Fibroblast of villous mesenchyme (primary cell): ENCODE data around the gene CARD14. TPM values are rescaled to one million over a fixed set of nuclear protein-coding genes. Genes with fewer than 3 reads are reported as not detected.
"Not testable (repeated sequence)": the region's sequence is repeated elsewhere in the genome, so short reads cannot be mapped to it uniquely, and the experiment has no call there.

Experiments
- DNase-seq: peaks from one replicate; pipeline ENCODE4 v3.0.0-alpha.2; 2010; ENCODE audit warnings: low read depth
- H3K4me3 ChIP-seq: 2 replicates; pipeline ENCODE4 v1.5.1; 2011; ENCODE audit warnings: low read depth, mild to moderate bottlenecking, low read length
- total RNA-seq: library from RNA; depleted of rRNA; stranded (reverse); fragments of >200 nt; gene quantifications from 2 replicates; pipeline ENCODE4 v1.2.3, GENCODE V29; 2012
- TF ChIP-seq, protein P1 (sequence below): IDR thresholded peaks from 2 replicates; pipeline ENCODE4 v1.5.1; 2012; ENCODE audit warnings: low read depth, mild to moderate bottlenecking, low read length; ENCODE audit not compliant: insufficient read depth

CARD14 gene
- total RNA-seq, 1 donor: under 0.01 TPM

DNA sequence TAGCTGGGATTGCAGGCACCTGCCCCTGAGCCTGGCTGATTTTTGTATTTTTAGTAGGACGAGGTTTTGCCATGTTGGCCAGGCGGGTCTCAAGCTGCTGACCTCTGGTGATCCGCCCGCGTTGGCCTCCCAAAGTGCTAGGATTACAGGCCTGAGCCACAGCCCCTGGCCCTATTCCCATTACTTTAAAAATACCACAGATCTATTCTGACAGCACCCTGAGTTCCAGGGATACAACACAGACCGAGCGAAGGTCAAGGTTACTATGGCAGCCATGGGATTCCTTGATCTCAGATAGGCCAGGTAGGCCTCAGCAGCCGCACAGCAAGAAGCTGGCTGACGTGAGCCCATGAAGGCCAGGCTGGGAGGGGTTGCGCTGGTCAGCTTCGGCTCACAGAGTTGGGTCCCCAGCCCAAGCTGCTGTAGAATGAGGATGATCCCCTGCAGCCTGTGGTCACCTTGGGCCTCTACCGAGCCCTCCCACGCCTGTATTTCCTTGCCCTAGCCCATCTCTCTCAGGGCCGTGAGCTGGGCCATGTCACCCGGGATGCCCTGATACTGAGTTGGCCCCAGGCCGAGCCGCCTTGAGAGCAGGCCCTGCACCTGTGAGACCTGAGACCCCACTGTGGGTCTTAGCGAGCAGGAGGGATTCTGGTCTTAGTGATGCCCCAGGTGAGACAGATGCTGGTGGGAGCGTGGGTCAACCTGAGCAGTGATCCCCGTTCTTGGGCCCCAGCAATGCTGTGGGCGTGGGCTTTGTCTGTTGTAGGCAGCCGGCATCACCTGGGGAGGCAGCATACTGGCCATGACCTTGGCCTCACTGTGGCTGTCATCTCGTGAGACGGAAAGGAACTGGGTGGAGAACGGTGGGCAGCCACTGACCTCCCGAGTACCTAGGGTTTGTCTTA, 74.0 kb downstream of the CARD14 start:
- no peak overlapping the region for H3K4me3 ChIP-seq
- TF ChIP-seq, protein P1, sequence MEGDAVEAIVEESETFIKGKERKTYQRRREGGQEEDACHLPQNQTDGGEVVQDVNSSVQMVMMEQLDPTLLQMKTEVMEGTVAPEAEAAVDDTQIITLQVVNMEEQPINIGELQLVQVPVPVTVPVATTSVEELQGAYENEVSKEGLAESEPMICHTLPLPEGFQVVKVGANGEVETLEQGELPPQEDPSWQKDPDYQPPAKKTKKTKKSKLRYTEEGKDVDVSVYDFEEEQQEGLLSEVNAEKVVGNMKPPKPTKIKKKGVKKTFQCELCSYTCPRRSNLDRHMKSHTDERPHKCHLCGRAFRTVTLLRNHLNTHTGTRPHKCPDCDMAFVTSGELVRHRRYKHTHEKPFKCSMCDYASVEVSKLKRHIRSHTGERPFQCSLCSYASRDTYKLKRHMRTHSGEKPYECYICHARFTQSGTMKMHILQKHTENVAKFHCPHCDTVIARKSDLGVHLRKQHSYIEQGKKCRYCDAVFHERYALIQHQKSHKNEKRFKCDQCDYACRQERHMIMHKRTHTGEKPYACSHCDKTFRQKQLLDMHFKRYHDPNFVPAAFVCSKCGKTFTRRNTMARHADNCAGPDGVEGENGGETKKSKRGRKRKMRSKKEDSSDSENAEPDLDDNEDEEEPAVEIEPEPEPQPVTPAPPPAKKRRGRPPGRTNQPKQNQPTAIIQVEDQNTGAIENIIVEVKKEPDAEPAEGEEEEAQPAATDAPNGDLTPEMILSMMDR: no peak
- DNase-seq: no peak

DNA sequence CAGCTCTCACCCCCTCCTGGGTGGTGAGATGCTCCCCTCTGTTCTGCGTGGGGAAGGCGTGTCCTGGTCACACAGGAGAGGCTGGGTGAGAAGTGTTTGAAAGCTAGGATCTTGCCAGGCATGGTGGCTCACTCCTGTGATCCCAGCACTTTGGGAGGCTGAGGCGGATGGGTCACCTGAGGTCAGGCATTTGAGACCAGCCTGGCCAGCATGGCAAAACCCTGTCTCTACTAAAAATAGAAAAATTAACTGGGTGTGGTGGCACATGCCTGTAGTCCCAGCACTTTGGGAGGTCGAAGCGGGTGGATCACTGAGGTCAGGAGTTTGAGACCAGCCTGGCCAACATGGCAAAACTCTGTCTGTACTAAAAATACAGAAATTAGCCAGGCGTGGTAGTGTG, 74.6 kb downstream of the CARD14 start:
- not testable (repeated sequence) for H3K4me3 ChIP-seq, DNase-seq

DNA sequence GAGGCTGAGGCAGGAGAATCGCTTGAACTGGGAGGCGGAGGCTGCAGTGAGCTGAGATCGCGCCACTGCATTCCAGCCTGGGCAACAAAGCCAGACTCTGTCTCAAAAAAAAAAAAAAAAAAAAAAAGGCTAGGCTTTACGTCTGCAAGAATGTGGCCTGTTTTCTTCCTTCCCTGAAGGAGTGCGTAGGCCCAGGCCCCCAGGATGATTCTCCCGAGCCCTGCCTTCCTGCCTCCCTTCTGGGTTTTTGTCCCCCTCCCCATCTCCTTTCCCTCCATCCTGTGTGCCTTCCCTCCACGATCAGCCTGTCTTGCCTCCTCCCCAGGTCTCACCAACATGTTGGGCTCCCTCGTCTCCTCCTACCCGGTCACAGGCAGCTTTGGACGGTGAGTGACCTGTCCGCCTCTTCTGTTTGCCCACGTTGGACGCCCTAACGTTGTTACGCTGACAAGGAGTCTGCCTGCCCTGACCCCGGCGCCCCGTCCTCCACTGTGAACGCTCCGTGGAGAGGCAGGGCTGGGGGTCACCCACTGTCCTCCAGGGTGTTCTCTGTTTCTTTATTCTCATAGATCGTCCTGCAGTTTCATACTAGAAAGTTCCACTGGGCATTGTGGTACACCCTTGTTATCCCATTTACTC, 75.2 kb downstream of the CARD14 start:
- no peak overlapping the region for H3K4me3 ChIP-seq
- TF ChIP-seq, protein P1: no peak

DNA sequence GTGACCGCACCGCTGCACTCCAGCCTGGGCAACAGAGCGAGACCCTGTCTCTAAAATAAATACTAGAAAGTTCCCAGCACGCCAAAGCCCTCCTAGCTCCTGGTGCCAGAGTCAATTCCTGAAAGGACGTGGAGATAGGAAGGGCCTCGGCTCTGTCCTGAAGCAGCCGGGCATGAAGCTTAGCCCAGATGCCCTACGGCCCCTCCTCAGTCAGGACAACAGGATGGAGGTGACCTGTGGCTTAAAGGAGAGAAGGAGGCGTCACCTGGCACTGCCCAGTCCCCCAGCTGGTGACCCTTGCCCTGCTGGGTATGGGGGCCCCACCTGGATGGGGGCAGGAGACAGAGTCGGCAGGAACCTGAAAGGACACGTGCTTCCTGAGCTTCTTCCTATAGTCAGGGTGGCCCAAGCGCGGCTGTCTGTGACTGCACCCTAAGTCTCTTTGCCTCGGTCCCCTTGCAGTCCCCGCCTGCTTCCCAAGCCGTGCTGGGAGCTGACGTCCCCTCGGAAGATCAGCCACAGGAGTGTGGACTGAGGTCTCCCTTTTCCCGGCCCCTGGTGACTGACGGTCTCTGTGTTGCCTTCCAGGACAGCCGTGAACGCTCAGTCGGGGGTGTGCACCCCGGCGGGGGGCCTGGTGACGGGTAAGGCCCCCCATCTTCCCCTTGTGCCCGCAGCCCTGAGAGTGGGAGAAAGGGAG, 75.9 kb downstream of the CARD14 start:
- DNase-seq: no peak
- TF ChIP-seq, protein P1: no peak
- H3K4me3 ChIP-seq: no peak overlapping the region

More for the DNA sequence above, 75.2 kb downstream of the CARD14 start:
- DNase-seq: no peak

DNA sequence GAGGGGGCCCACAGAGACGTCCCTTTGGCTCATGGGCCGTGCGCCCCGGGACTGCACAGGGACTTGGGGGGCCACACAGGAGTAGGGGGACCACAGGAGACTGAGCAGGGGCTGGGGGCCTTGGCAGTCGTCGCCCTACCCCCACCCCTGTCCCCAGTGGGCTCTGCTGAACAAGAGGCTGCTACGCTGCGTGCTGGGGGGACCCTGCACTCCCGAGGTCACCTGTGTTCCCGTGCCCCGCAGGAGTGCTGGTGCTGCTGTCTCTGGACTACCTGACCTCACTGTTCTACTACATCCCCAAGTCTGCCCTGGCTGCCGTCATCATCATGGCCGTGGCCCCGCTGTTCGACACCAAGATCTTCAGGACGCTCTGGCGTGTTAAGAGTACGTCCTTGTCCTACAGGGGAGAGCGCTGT, 76.4 kb downstream of the CARD14 start:
- TF ChIP-seq, protein P1: no peak
- no peak for DNase-seq
- H3K4me3 ChIP-seq: no peak overlapping the region

DNA sequence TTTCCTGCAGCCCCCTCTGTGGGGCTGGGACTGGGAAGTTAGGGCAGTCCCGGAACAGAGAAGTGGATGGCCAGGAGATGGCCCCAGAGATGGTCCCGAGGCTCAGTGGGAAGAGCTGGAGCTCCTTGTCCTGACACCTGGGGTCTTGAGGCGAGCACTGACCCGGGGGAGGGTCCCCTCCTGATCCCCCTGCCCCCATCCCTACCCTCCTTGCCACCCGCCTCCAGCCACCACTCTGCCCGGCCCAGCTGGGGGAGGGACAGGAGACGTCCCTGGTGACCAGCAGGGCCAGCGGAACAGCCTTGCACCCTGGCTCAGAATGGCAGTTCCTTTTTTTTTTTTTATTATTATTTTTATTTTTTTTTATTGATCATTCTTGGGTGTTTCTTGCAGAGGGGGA, 76.9 kb downstream of the CARD14 start:
- TF ChIP-seq, protein P1: no peak
- H3K4me3 ChIP-seq: no peak overlapping the region
- no peak for DNase-seq

DNA sequence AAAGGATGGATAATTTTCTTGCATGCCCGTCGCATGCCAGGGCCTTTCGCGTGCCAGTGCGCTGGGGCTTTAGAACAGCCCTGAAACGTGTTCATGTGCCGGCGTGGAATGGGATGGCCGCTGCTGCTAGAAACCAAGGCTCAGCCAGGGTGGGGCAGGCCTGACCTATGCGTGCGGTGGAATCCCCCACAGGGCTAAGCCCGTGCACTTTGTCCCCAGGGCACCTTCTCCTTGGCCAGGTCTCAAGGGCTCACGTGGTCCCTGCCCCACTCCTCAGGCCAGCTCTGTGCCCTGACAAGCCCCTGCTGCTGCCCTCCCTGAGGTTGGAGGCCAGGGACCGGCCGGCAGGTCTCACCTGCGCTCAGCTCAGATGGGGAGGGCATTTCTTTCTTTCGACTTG, 77.7 kb downstream of the CARD14 start:
- H3K4me3 ChIP-seq: no peak overlapping the region
- TF ChIP-seq, protein P1: no peak
- DNase-seq: no peak
